Measurements from ENCODE around the gene NADK2. TPM values are rescaled to one million over a fixed set of nuclear protein-coding genes. Genes with fewer than 3 reads are reported as not detected.

Gene NADK2
- total and polyA plus RNA-seq, 10 of the 15 experiments (the other 5 are each of a cell fraction or from before 2014, with no cell fraction given), result 2.4 to 9.0 (median 6.3) TPM

GRCh38 chr5:36285837-36286615 lies 44.3 kb upstream of the NADK2 start:
- H3K79me2 ChIP-seq (ENCODE audit: control insufficient read depth, insufficient read depth, low read length), result no peaks in the 10 kb centered on the region
- intact Hi-C loops (cut with micrococcal nuclease; ENCODE audit: unreplicated experiment) (no loop called here), in situ Hi-C loops (cut with MboI) (no loop called here)
- no peaks in the 10 kb centered on the region for H3K36me3 ChIP-seq (ENCODE audit: control insufficient read depth in 2 of 2, insufficient read depth in 2 of 2, low read length in 1 of 2)
- no peak for ATAC-seq
- H3K27me3 ChIP-seq (replicated peaks in 1 of 2; ENCODE audit: control insufficient read depth in 2 of 2, insufficient read depth in 2 of 2, low read length in 1 of 2), result no peaks in the 10 kb centered on the region
- POLR2A ChIA-PET, result interaction anchor here (0.7 kb wide), 1 partner anchor 133 kb away, joined by 3 read pairs; no protein-coding TSS in a partner anchor
- no peaks in the 10 kb centered on the region for H4K20me1 ChIP-seq (ENCODE audit: control insufficient read depth, insufficient read depth)
- no peak for DNase-seq (ENCODE audit: low read depth, low spot score)
- RAD21 ChIA-PET (ENCODE audit: unreplicated experiment), result no interaction called here
- no peaks in the 10 kb centered on the region for H3K4me1 ChIP-seq (ENCODE audit: control insufficient read depth, insufficient read depth, low read length)
- H3K9me3 ChIP-seq (replicated peaks; ENCODE audit: control insufficient read depth, insufficient read depth, low read length), result no peaks in the 10 kb centered on the region
- SMC1A ChIA-PET (ENCODE audit: uncharacterized antibody, unreplicated experiment), result interaction anchor here (1.0 kb wide), 1 partner anchor 8 kb away, joined by 3 read pairs; no protein-coding TSS in a partner anchor
- no TSS peak for BruUV-seq (replicated peaks)
- no peak for FAIRE-seq
- CTCF ChIA-PET, result interaction anchor here (0.5 to 1.5 kb wide), 4 partner anchors 14 to 207 kb away, joined by 3 to 4 read pairs (median 3); no protein-coding TSS in a partner anchor
- no peak overlapping the region for H3K4me3 ChIP-seq
- no peak overlapping the region for H2AFZ ChIP-seq (ENCODE audit: control insufficient read depth, low read depth, low read length)
- WGBS (ENCODE audit: insufficient coverage, insufficient replicate concordance, low lambda C conversion rate, missing lambda C conversion rate), result 0% methylated on average over 2 of the region's 2 CpGs
- H3K9ac ChIP-seq (ENCODE audit: control insufficient read depth, insufficient read depth, low read length), result no peak overlapping the region
- no peak overlapping the region for H3K4me2 ChIP-seq (ENCODE audit: control insufficient read depth, insufficient read depth)
- H3K27ac ChIP-seq (ENCODE audit: control insufficient read depth, insufficient read depth), result no peak overlapping the region
- TF ChIP-seq CBX3 (IDR thresholded peaks at IDR 0.05; ENCODE audit: borderline replicate concordance, low read depth) (no peak), GABPA (IDR thresholded peaks at IDR 0.05; ENCODE audit: low read depth) (no peak), MYC (IDR thresholded peaks at IDR 0.05; ENCODE audit: insufficient read depth, insufficient read length, insufficient replicate concordance, low read length, severe bottlenecking) (no peak), NR2C2 (IDR thresholded peaks at IDR 0.05; ENCODE audit: borderline replicate concordance, control insufficient read depth, insufficient read length, low read depth) (no peak), POLR2A (IDR thresholded peaks at IDR 0.05; ENCODE audit: low read depth, low read length) (no peak), TCF12 (IDR thresholded peaks at IDR 0.05; ENCODE audit: low read depth, low read length) (no peak), SIN3A (IDR thresholded peaks at IDR 0.05; ENCODE audit: low read depth, low read length) (no peak), NKRF (conservative IDR thresholded peaks at IDR 0.05) (no peak), NFYB (IDR thresholded peaks at IDR 0.05; ENCODE audit: insufficient read depth, low read depth, low read length) (no peak), RUNX3 (IDR thresholded peaks at IDR 0.05; ENCODE audit: low read length) (no peak)
- TF ChIP-seq, protein P1, sequence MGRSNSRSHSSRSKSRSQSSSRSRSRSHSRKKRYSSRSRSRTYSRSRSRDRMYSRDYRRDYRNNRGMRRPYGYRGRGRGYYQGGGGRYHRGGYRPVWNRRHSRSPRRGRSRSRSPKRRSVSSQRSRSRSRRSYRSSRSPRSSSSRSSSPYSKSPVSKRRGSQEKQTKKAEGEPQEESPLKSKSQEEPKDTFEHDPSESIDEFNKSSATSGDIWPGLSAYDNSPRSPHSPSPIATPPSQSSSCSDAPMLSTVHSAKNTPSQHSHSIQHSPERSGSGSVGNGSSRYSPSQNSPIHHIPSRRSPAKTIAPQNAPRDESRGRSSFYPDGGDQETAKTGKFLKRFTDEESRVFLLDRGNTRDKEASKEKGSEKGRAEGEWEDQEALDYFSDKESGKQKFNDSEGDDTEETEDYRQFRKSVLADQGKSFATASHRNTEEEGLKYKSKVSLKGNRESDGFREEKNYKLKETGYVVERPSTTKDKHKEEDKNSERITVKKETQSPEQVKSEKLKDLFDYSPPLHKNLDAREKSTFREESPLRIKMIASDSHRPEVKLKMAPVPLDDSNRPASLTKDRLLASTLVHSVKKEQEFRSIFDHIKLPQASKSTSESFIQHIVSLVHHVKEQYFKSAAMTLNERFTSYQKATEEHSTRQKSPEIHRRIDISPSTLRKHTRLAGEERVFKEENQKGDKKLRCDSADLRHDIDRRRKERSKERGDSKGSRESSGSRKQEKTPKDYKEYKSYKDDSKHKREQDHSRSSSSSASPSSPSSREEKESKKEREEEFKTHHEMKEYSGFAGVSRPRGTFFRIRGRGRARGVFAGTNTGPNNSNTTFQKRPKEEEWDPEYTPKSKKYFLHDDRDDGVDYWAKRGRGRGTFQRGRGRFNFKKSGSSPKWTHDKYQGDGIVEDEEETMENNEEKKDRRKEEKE (IDR thresholded peaks at IDR 0.05), result no peak
- TF ChIP-seq, protein P2, sequence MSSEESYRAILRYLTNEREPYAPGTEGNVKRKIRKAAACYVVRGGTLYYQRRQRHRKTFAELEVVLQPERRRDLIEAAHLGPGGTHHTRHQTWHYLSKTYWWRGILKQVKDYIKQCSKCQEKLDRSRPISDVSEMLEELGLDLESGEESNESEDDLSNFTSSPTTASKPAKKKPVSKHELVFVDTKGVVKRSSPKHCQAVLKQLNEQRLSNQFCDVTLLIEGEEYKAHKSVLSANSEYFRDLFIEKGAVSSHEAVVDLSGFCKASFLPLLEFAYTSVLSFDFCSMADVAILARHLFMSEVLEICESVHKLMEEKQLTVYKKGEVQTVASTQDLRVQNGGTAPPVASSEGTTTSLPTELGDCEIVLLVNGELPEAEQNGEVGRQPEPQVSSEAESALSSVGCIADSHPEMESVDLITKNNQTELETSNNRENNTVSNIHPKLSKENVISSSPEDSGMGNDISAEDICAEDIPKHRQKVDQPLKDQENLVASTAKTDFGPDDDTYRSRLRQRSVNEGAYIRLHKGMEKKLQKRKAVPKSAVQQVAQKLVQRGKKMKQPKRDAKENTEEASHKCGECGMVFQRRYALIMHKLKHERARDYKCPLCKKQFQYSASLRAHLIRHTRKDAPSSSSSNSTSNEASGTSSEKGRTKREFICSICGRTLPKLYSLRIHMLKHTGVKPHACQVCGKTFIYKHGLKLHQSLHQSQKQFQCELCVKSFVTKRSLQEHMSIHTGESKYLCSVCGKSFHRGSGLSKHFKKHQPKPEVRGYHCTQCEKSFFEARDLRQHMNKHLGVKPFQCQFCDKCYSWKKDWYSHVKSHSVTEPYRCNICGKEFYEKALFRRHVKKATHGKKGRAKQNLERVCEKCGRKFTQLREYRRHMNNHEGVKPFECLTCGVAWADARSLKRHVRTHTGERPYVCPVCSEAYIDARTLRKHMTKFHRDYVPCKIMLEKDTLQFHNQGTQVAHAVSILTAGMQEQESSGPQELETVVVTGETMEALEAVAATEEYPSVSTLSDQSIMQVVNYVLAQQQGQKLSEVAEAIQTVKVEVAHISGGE (CRISPR knock-in tag; IDR thresholded peaks at IDR 0.05), result no peak
